ENCODE measurements around the gene ACAD10. TPM values are rescaled to one million over a fixed set of nuclear protein-coding genes. Genes with fewer than 3 reads are reported as not detected.

ACAD10 gene
- total RNA-seq, 6 donors from 2014 or later, result 16.7 to 83.8 (median 27.0) TPM

DNA sequence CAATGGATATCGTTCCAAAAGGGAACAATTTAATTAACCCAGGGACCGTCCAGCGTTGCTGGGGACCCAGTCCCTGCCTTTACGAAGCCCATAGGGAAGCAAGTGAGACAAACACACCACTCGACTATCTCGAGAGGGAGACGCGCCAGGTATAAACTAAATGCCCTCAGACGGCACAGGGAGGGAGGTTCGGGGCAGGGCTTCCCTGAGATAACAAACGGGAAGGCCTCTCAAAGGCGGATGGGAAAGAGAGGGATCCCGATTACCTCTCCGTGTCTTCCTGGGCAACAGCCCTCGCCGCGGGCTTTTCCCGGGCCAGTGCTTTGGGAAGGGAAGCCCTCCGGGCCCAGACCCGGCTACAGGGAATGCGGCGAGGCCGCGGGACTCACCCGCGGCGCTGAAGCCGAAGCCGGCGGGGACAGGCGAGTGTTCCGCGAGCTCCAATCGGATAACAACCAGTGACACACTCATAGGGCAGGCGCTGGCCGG, 487 bp upstream of the ACAD10 start:
- WGBS, 2 donors, result 0 to 1% methylated on average over 11 to 14 of the region's 36 CpGs
- peak; percentile 18 to 26 for ATAC-seq (ENCODE audit: low FRiP score in 2 of 2)
- peak in 1 of 2 donors; percentile 25 for DNase-seq
- H3K27me3 ChIP-seq, result no peaks in the 10 kb centered on the region
- peaks cover 19 to 33% (median 21%) of the 10 kb centered on the region in 4 donors for H3K4me1 ChIP-seq
- peak overlapping the region; percentile 70 to 100 (median 83) for H3K4me3 ChIP-seq
- TF ChIP-seq POLR2AphosphoS5 (IDR thresholded peaks at IDR 0.05) (no peak), EP300 (IDR thresholded peaks at IDR 0.05) (no peak), POLR2A (IDR thresholded peaks at IDR 0.05) (no peak)
- TF ChIP-seq, protein P1, sequence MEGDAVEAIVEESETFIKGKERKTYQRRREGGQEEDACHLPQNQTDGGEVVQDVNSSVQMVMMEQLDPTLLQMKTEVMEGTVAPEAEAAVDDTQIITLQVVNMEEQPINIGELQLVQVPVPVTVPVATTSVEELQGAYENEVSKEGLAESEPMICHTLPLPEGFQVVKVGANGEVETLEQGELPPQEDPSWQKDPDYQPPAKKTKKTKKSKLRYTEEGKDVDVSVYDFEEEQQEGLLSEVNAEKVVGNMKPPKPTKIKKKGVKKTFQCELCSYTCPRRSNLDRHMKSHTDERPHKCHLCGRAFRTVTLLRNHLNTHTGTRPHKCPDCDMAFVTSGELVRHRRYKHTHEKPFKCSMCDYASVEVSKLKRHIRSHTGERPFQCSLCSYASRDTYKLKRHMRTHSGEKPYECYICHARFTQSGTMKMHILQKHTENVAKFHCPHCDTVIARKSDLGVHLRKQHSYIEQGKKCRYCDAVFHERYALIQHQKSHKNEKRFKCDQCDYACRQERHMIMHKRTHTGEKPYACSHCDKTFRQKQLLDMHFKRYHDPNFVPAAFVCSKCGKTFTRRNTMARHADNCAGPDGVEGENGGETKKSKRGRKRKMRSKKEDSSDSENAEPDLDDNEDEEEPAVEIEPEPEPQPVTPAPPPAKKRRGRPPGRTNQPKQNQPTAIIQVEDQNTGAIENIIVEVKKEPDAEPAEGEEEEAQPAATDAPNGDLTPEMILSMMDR (IDR thresholded peaks at IDR 0.05), result no peak
- H3K36me3 ChIP-seq, result peaks cover 12 to 30% (median 18%) of the 10 kb centered on the region in 4 donors
- no peaks in the 10 kb centered on the region for H3K9me3 ChIP-seq
- H3K27ac ChIP-seq, result peak overlapping the region; percentile 85 to 93 (median 90)

DNA sequence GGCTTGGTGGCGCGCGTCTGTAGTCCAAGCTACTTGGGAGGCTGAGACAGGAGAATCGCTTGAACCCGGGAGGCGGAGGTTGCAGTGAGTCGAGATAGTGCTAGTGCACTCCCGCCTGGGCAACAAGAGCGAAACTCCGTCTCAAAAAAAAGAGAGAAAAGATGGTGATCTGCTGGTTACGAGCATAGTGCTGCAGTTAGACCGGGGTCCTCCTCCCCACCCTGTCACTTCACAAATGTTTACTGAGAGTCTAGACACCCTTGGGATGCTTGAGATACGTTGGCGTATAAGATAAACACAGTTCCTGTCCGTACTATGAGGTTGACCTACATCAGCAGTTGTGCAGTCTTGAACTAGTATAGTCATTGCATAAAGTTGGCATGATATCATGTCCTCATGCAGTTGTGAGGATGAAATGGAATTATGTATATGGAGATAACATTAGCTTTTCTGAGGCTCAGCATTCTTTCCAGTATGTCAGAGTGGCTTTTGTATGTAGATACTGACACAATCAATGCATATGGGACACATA, 787 bp downstream of the ACAD10 start:
- H3K4me3 ChIP-seq, result peak overlapping the region; percentile 70 to 100 (median 83)
- H3K36me3 ChIP-seq, result peaks cover 5 to 17% (median 9%) of the 10 kb centered on the region in 4 donors
- ATAC-seq (ENCODE audit: low FRiP score in 2 of 2) (no peak), DNase-seq (no peak)
- WGBS, 2 donors, result 17 to 23% methylated on average over 14 to 15 of the region's 15 CpGs
- no peak for TF ChIP-seq POLR2A (IDR thresholded peaks at IDR 0.05)
- no peak for TF ChIP-seq POLR2AphosphoS5 (IDR thresholded peaks at IDR 0.05)
- TF ChIP-seq, protein P1 (IDR thresholded peaks at IDR 0.05), result no peak
- TF ChIP-seq EP300 (IDR thresholded peaks at IDR 0.05), result no peak
- peak overlapping the region; percentile 85 to 93 (median 90) for H3K27ac ChIP-seq
- no peaks in the 10 kb centered on the region for H3K27me3 ChIP-seq
- no peaks in the 10 kb centered on the region for H3K9me3 ChIP-seq
- H3K4me1 ChIP-seq, result peaks cover 19 to 33% (median 21%) of the 10 kb centered on the region in 4 donors

DNA sequence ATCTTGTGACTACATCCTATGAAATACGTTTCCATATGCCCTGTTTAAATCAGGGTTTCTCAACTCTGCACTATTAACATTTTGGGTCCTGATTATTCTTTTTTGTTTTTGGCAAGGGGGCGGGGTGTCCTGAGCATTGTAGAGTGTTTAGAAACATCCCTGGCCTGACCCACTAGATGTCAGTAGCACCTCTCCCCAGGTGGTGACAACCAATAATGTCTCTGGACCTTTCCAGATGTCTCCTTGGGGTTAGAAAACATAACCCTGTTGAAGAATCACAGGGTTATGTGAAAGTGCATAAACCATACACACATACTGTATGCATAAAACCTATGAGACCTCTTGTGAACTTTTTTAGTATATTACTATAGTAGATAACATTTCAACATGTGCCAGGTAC, 1.4 kb downstream of the ACAD10 start:
- Histone ChIP-seq H3K27me3 (no peaks in the 10 kb centered on the region), H3K27ac (no peak overlapping the region), H3K4me3 (peak overlapping the region in 2 of 4 donors; percentile 79 to 100), H3K4me1 (peaks cover 19 to 33% (median 21%) of the 10 kb centered on the region in 4 donors), H3K9me3 (no peaks in the 10 kb centered on the region), H3K36me3 (peaks cover 0 to 11% (median 6%) of the 10 kb centered on the region in 4 donors)
- ATAC-seq (ENCODE audit: low FRiP score in 2 of 2) (no peak), DNase-seq (no peak)
- 51 to 64% methylated on average over 2 of the region's 2 CpGs for WGBS, 2 donors
- TF ChIP-seq POLR2A (IDR thresholded peaks at IDR 0.05) (no peak), EP300 (IDR thresholded peaks at IDR 0.05) (no peak), POLR2AphosphoS5 (IDR thresholded peaks at IDR 0.05) (no peak)

DNA sequence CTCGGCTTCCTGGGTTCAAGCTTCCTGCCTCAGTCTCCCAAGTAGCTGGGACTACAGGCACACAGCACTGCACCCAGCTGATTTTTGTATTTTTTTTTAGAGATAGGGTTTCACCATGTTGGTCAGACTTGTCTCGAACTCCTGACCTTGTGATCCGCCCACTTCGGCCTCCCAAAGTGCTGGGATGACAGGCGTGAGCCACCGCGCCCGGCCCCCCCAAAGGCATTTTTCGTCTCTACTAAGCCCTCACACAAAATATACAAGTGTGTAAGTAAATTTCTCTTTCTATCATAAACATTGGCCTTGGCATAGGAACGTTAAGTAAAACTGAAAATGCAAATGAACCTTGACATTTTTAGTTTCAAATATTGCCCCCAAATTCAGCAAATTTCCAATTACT, 2.1 kb downstream of the ACAD10 start:
- H3K4me3 ChIP-seq, result no peak overlapping the region
- no peak overlapping the region for H3K27ac ChIP-seq
- TF ChIP-seq POLR2AphosphoS5 (IDR thresholded peaks at IDR 0.05) (no peak), POLR2A (IDR thresholded peaks at IDR 0.05) (no peak), EP300 (IDR thresholded peaks at IDR 0.05) (no peak)
- TF ChIP-seq, protein P1 (IDR thresholded peaks at IDR 0.05), result no peak
- H3K4me1 ChIP-seq, result peaks cover 19 to 33% (median 21%) of the 10 kb centered on the region in 4 donors
- DNase-seq (peak in 1 of 2 donors; percentile 60), ATAC-seq (ENCODE audit: low FRiP score in 2 of 2) (no peak)
- no peaks in the 10 kb centered on the region for H3K27me3 ChIP-seq
- H3K9me3 ChIP-seq, result no peaks in the 10 kb centered on the region
- 93% methylated on average over 10 of the region's 10 CpGs for WGBS, 2 donors
- peaks cover 0 to 9% (median 3%) of the 10 kb centered on the region in 4 donors for H3K36me3 ChIP-seq

DNA sequence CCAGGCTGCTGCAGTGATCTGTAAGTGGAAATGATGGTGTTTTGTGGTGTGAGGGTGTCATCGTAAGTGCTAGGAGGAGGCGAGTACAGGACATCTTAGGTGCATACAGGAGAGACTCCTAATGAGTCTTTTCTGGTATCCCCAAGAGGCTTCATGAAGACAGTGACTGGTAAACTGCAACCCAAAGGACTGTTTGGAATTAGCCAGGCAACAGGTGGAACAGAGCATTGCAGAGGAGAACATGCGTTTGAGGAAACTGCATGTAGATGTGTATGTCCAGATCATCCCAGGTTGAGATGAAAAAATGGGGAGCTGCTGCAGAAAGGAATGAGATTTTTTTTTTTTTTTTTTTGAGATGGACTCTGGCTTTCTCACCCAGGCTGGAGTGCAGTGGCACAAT, 5.4 kb downstream of the ACAD10 start:
- Histone ChIP-seq H3K36me3 (peaks cover 0 to 38% (median 29%) of the 10 kb centered on the region in 4 donors), H3K4me3 (no peak overlapping the region), H3K9me3 (no peaks in the 10 kb centered on the region), H3K27me3 (no peaks in the 10 kb centered on the region), H3K4me1 (peaks cover 7 to 11% (median 7%) of the 10 kb centered on the region in 4 donors), H3K27ac (no peak overlapping the region)
- TF ChIP-seq POLR2AphosphoS5 (IDR thresholded peaks at IDR 0.05), result no peak
- TF ChIP-seq, protein P1 (IDR thresholded peaks at IDR 0.05), result no peak
- no peak for TF ChIP-seq POLR2A (IDR thresholded peaks at IDR 0.05)
- no peak for TF ChIP-seq EP300 (IDR thresholded peaks at IDR 0.05)
- ATAC-seq (ENCODE audit: low FRiP score in 2 of 2) (no peak), DNase-seq (no peak)
- 92 to 98% methylated on average over 3 of the region's 3 CpGs for WGBS, 2 donors
